OCI-LY7 (cell line): ENCODE results near the gene ZDHHC9.

Source experiments
- EZH2phosphoT487 ChIP-seq: fragments of 200-600 bp; sonication (generic); IDR thresholded peaks from 2 replicates; pipeline ENCODE4 v1.6.1; 2018; ENCODE audit warnings: low read depth, borderline replicate concordance, mild to moderate bottlenecking, mixed run types, antibody characterized with exemption, low read length, moderate library complexity, mixed read lengths
- TF ChIP-seq, protein P1 (sequence below): fragments of 200-600 bp; sonication (generic); conservative IDR thresholded peaks from 2 replicates; pipeline ENCODE4 v1.5.1; 2014; ENCODE audit warnings: mild to moderate bottlenecking, antibody characterized with exemption, low read length, moderate library complexity, mixed read lengths

DNA sequence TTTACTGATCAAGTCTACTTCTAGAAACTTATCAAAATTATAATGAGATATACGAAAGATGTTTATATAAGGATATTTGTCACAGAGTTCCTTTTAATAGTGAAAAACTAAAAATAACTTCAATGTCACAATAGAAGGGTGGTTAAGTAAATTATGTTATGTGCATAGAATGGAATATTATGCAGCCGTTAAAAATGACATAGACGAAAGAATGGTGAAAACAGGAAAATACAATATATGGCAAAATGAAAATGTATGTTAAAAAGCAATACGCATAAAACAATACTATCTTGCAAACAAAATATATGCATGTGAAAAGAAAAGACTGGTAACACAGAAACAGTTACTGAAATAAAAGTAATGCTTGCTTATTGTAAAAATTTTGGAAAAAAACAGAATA is 19.1 kb downstream of the ZDHHC9 start:
- TF ChIP-seq, protein P1, sequence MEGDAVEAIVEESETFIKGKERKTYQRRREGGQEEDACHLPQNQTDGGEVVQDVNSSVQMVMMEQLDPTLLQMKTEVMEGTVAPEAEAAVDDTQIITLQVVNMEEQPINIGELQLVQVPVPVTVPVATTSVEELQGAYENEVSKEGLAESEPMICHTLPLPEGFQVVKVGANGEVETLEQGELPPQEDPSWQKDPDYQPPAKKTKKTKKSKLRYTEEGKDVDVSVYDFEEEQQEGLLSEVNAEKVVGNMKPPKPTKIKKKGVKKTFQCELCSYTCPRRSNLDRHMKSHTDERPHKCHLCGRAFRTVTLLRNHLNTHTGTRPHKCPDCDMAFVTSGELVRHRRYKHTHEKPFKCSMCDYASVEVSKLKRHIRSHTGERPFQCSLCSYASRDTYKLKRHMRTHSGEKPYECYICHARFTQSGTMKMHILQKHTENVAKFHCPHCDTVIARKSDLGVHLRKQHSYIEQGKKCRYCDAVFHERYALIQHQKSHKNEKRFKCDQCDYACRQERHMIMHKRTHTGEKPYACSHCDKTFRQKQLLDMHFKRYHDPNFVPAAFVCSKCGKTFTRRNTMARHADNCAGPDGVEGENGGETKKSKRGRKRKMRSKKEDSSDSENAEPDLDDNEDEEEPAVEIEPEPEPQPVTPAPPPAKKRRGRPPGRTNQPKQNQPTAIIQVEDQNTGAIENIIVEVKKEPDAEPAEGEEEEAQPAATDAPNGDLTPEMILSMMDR = no peak
- TF ChIP-seq EZH2phosphoT487 = no peak
